Panc1 (cell line): ENCODE data around the gene ERRFI1. TPM values are rescaled to one million over a fixed set of nuclear protein-coding genes. Genes with fewer than 3 reads are reported as not detected.
"Not testable (repeated sequence)": the region's sequence is repeated elsewhere in the genome, so short reads cannot be mapped to it uniquely, and the experiment has no call there.

Source experiments
- ATAC-seq: fragments of 200-7000 bp; cut with Tn5 transposase; 2 replicates; pipeline ENCODE4 v1.9.1; 2020; ENCODE audit warnings: mild to moderate bottlenecking, moderate library complexity
- BruUV-seq: library from RNA; stranded (reverse); fragments of 400-500 nt; replicated peaks from 2 replicates; lab custom pipeline; 2021; lab: Mats Ljungman, UMichigan
- CTCF ChIA-PET: fragments of 300-600 bp; sonication (Branson Sonifier 250); formaldehyde crosslinking; loops from one replicate; lab custom pipeline; 2022; ENCODE audit warnings: antibody characterized with exemption; lab: Charles Lee
- POLR2A ChIA-PET: fragments of 300-600 bp; sonication (Branson Sonifier 250); formaldehyde crosslinking; loops from one replicate; lab custom pipeline; 2022; ENCODE audit warnings: antibody characterized with exemption; lab: Charles Lee
- DNase-seq: peaks from one replicate; pipeline ENCODE4 v3.0.0-alpha.2; 2010; ENCODE audit warnings: low read depth, low spot score
- H3K27ac ChIP-seq: 2 replicates; pipeline ENCODE4 v1.5.1; 2011; ENCODE audit warnings: mild to moderate bottlenecking, low read length, inconsistent platforms
- H3K27me3 ChIP-seq: fragments of 200-500 bp; sonication (Bioruptor generic); 2 replicates; pipeline ENCODE4 v1.6.0; 2014; ENCODE audit warnings: low read length, inconsistent platforms; ENCODE audit not compliant: control insufficient read depth, insufficient read depth
- H3K36me3 ChIP-seq: fragments of 200-500 bp; sonication (Bioruptor generic); 2 replicates; pipeline ENCODE4 v1.5.1; 2014; ENCODE audit warnings: inconsistent platforms, mild to moderate bottlenecking, low read length, moderate library complexity; ENCODE audit not compliant: control insufficient read depth, insufficient read depth
- H3K4me1 ChIP-seq: 2 replicates; pipeline ENCODE4 v1.5.1; 2011; ENCODE audit warnings: inconsistent platforms, mild to moderate bottlenecking, low read length, moderate library complexity; ENCODE audit not compliant: control insufficient read depth, insufficient read depth
- H3K4me3 ChIP-seq, 2 experiments: 2 replicates each; pipeline ENCODE4 v1.5.1; 2011 to 2012; ENCODE audit warnings: low read depth in 2 of 2, low read length in 2 of 2, mild to moderate bottlenecking in 2 of 2, inconsistent platforms in 1 of 2, moderate library complexity in 1 of 2
- H3K9me3 ChIP-seq: fragments of 200-500 bp; sonication (Bioruptor generic); 2 replicates; pipeline ENCODE4 v1.5.1; 2014; ENCODE audit warnings: low read depth, mild to moderate bottlenecking, inconsistent platforms, low read length, moderate library complexity; ENCODE audit not compliant: control insufficient read depth, insufficient read depth
- POLR2AphosphoS5 ChIP-seq: IDR thresholded peaks from 2 replicates; pipeline ENCODE4 v1.6.1; 2012; ENCODE audit warnings: mild to moderate bottlenecking, low read depth, low read length, moderate library complexity
- SIN3A ChIP-seq: IDR thresholded peaks from 2 replicates; pipeline ENCODE4 v1.6.1; 2012; ENCODE audit warnings: low read depth, mild to moderate bottlenecking, low read length, moderate library complexity, borderline replicate concordance; ENCODE audit not compliant: insufficient read depth
- TCF7L2 ChIP-seq: IDR thresholded peaks from 2 replicates; pipeline ENCODE4 v1.6.1; 2011; ENCODE audit warnings: mild to moderate bottlenecking, low read depth, low read length, inconsistent platforms
- in situ Hi-C: cut with HindIII; loops from 2 replicates; pipeline ENCODE4 v1.10.0; 2016; ENCODE audit warnings: low sequenced_read_pairs, low pct_unique_long_range_greater_than_20kb
- intact Hi-C: fragments of 100-400 bp; cut with micrococcal nuclease; formaldehyde crosslinking; loops from one replicate; pipeline ENCODE4 v1.10.0; 2022; ENCODE audit not compliant: unreplicated experiment
- total RNA-seq: library from RNA; stranded (reverse); gene quantifications from one replicate; pipeline ENCODE4 v1.2.1, GENCODE V29; 2021; ENCODE audit not compliant: unreplicated experiment
- TF ChIP-seq, protein P1 (sequence below), 2 experiments: IDR thresholded peaks; 2 replicates each; pipeline ENCODE4 v1.6.1; 2011 to 2012; ENCODE audit warnings: low read depth in 2 of 2, control low read depth in 1 of 2, low read length in 1 of 2, mild to moderate bottlenecking in 1 of 2, moderate library complexity in 1 of 2; ENCODE audit not compliant: insufficient read depth in 1 of 2

The ERRFI1 gene
- total RNA-seq, 1 experiment from 2014 or later: 299 TPM

- Histone ChIP-seq H3K36me3 (no peaks in the 10 kb centered on the region), H3K4me1 (peaks cover 53% of the 10 kb centered on the region)
- CTCF ChIA-PET: interaction anchor here (0.6 to 1.2 kb wide), 2 partner anchors 26 to 253 kb away, joined by 3 to 4 read pairs; no protein-coding TSS in a partner anchor
These were observed 35.1 kb upstream of the ERRFI1 start for GRCh38 chr1:8061210-8061609.

DNA sequence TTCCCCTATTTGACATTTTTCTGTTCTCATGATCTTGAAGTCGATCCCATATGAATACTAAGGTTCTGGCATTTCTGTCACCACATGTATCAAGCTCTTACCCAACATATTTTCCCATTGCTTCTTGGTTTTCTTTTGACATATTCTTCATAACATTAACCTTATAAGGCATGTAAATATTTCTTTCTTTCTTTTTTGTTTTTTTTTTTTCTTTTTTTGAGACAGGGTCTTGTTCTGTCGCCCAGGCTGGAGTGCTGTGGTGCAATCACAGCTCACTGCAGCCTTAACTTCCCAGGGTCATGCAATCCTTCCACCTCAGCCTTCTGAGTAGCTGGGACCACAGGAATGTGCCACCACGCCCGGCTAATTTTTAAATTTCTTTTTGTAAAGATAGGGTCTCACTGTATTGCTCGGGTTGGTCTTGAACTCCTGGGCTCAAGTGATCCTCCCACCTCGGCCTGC lies 33.1 kb upstream of the ERRFI1 start:
- TF ChIP-seq POLR2AphosphoS5 (no peak), TCF7L2 (no peak), SIN3A (no peak)
- TF ChIP-seq, protein P1, sequence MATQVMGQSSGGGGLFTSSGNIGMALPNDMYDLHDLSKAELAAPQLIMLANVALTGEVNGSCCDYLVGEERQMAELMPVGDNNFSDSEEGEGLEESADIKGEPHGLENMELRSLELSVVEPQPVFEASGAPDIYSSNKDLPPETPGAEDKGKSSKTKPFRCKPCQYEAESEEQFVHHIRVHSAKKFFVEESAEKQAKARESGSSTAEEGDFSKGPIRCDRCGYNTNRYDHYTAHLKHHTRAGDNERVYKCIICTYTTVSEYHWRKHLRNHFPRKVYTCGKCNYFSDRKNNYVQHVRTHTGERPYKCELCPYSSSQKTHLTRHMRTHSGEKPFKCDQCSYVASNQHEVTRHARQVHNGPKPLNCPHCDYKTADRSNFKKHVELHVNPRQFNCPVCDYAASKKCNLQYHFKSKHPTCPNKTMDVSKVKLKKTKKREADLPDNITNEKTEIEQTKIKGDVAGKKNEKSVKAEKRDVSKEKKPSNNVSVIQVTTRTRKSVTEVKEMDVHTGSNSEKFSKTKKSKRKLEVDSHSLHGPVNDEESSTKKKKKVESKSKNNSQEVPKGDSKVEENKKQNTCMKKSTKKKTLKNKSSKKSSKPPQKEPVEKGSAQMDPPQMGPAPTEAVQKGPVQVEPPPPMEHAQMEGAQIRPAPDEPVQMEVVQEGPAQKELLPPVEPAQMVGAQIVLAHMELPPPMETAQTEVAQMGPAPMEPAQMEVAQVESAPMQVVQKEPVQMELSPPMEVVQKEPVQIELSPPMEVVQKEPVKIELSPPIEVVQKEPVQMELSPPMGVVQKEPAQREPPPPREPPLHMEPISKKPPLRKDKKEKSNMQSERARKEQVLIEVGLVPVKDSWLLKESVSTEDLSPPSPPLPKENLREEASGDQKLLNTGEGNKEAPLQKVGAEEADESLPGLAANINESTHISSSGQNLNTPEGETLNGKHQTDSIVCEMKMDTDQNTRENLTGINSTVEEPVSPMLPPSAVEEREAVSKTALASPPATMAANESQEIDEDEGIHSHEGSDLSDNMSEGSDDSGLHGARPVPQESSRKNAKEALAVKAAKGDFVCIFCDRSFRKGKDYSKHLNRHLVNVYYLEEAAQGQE (IDR thresholded peaks at IDR 0.05; ENCODE audit: insufficient read depth in 1 of 2, low read depth in 2 of 2, low read length in 1 of 2): no peak
- in situ Hi-C loops: no loop called here

More at GRCh38 chr1:8061210-8061609, 35.1 kb upstream of the ERRFI1 start:
- in situ Hi-C loops (no loop called here), intact Hi-C loops (no loop called here)
- TF ChIP-seq TCF7L2 (0 out of 2 replicates have a peak, but pooled peaks have one; percentile 34), POLR2AphosphoS5 (peak; percentile 89)
- TF ChIP-seq, protein P1 (IDR thresholded peaks at IDR 0.05; ENCODE audit: insufficient read depth in 1 of 2, low read depth in 2 of 2, low read length in 1 of 2): no peak
- POLR2A ChIA-PET: interaction anchor here (0.5 to 1.3 kb wide), 7 partner anchors 14 to 150 kb away, joined by 3 to 4 read pairs (median 3); no protein-coding TSS in a partner anchor
- peak; percentile 95 for ATAC-seq
- BruUV-seq: TSS peak; percentile 94
- DNase-seq: peak; percentile 94
- Histone ChIP-seq H3K27ac (peak overlapping the region; percentile 99), H3K9me3 (no peaks in the 10 kb centered on the region), H3K27me3 (no peaks in the 10 kb centered on the region), H3K4me3 (peak overlapping the region in 1 of 2 experiments; percentile 13; a peak in 1 of 4 replicates)

DNA sequence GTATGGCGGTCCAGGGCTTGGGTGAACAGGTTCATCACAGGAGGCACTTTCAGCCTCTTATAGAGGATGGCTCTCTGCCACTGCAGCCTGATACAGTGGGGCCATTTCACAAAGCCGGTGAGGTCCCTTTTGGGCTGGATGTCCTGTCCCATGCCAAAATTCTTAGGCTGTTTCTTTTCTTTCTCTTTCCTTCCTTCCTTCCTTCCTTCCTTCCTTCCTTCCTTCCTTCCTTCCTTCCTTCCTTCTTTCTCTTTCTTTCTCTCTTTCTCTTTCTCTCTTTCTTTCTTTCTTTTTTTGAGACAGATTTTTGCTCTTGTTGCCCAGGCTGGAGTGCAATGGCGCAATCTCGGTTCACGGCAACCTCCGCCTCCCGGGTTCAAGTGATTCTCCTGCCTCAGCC lies 31.7 kb upstream of the ERRFI1 start:
- H3K27me3 ChIP-seq, ATAC-seq, DNase-seq, CTCF ChIA-PET, in situ Hi-C loops, BruUV-seq, H3K9me3 ChIP-seq, H3K4me3 ChIP-seq, intact Hi-C loops, H3K36me3 ChIP-seq: not testable (repeated sequence)
- peak overlapping the region; percentile 99 for H3K27ac ChIP-seq
- peaks cover 67% of the 10 kb centered on the region for H3K4me1 ChIP-seq
- POLR2A ChIA-PET: interaction anchor here (0.6 kb wide), 1 partner anchor 133 kb away, joined by 3 read pairs; no protein-coding TSS in a partner anchor

More for the DNA sequence above, 33.1 kb upstream of the ERRFI1 start:
- ChIA-PET CTCF (interaction anchor here (1.0 kb wide), 1 partner anchor 36 kb away, joined by 4 read pairs; no protein-coding TSS in a partner anchor), POLR2A (interaction anchor here (0.6 to 1.0 kb wide), 3 partner anchors 15 to 1730 kb away, joined by 3 read pairs; no protein-coding TSS in a partner anchor)
- Histone ChIP-seq H3K27ac (peak overlapping the region; percentile 99), H3K4me1 (peaks cover 67% of the 10 kb centered on the region), H3K27me3 (no peaks in the 10 kb centered on the region), H3K4me3 (no peak overlapping the region), H3K36me3 (no peaks in the 10 kb centered on the region), H3K9me3 (no peaks in the 10 kb centered on the region)
- ATAC-seq: no peak
- DNase-seq: no peak
- intact Hi-C loops: no loop called here
- BruUV-seq: no TSS peak
